IMR-90 (cell line): ENCODE data around the gene PLD6. TPM values are rescaled to one million over a fixed set of nuclear protein-coding genes. Genes with fewer than 3 reads are reported as not detected.

Experiments
- ATAC-seq: fragments of 200-7000 bp; cut with Tn5 transposase; 2 replicates; pipeline ENCODE4 v1.9.1; 2020; ENCODE audit warnings: low read depth, mild to moderate bottlenecking, moderate library complexity
- BruUV-seq: library from RNA; stranded (reverse); fragments of 400-500 nt; replicated peaks from 2 replicates; lab custom pipeline; 2021; lab: Mats Ljungman, UMichigan
- CTCF ChIA-PET: fragments of 300-600 bp; formaldehyde crosslinking; extraction: SDS; loops from one replicate; lab custom pipeline; 2021; ENCODE audit warnings: antibody characterized with exemption; lab: Yijun Ruan, JAX
- POLR2A ChIA-PET: fragments of 300-600 bp; sonication (Branson Sonifier 250); formaldehyde crosslinking; loops from one replicate; lab custom pipeline; 2022; ENCODE audit warnings: antibody characterized with exemption; ENCODE audit not compliant: unreplicated experiment; lab: Charles Lee
- DNase-seq: peaks from one replicate; pipeline ENCODE4 v3.0.0; 2013
- H2AFZ ChIP-seq: replicated peaks from 2 replicates; pipeline ENCODE3; 2013; ENCODE audit warnings: low read length, mild to moderate bottlenecking; ENCODE audit not compliant: poor library complexity
- H2AK5ac ChIP-seq: 2 replicates; pipeline ENCODE4 v1.6.1; 2013; ENCODE audit warnings: low read depth, low read length, inconsistent platforms
- H2AK9ac ChIP-seq: replicated peaks from 2 replicates; pipeline ENCODE3; 2013; ENCODE audit warnings: mild to moderate bottlenecking, low read depth, low read length, moderate library complexity; ENCODE audit not compliant: poor library complexity
- H2BK120ac ChIP-seq: 2 replicates; pipeline ENCODE4 v1.6.1; 2013; ENCODE audit warnings: low read depth, low read length, inconsistent platforms
- H2BK15ac ChIP-seq: 3 replicates; pipeline ENCODE4 v1.6.1; 2013; ENCODE audit warnings: low read depth, low read length, inconsistent platforms
- H2BK20ac ChIP-seq: 2 replicates; pipeline ENCODE4 v1.6.1; 2013; ENCODE audit warnings: low read depth, mild to moderate bottlenecking, inconsistent platforms, low read length, moderate library complexity
- H2BK5ac ChIP-seq: 2 replicates; pipeline ENCODE4 v1.6.1; 2013; ENCODE audit warnings: mild to moderate bottlenecking, low read depth, low read length, inconsistent platforms; ENCODE audit not compliant: poor library complexity, severe bottlenecking
- H3K14ac ChIP-seq: replicated peaks from 2 replicates; pipeline ENCODE4 v1.6.1; 2013; ENCODE audit warnings: low read depth, low read length, inconsistent platforms
- H3K18ac ChIP-seq: 2 replicates; pipeline ENCODE4 v1.6.1; 2013; ENCODE audit warnings: low read depth, low read length, control low read depth
- H3K23ac ChIP-seq: 2 replicates; pipeline ENCODE4 v1.6.1; 2013; ENCODE audit warnings: low read depth, low read length, inconsistent platforms
- H3K27ac ChIP-seq: 2 replicates; pipeline ENCODE4 v1.5.1; 2013; ENCODE audit warnings: mild to moderate bottlenecking, control low read depth, low read length; ENCODE audit not compliant: insufficient read depth
- H3K27me3 ChIP-seq: 2 replicates; pipeline ENCODE4 v1.6.1; 2013; ENCODE audit warnings: low read length; ENCODE audit not compliant: control insufficient read depth, insufficient read depth
- H3K36me3 ChIP-seq: 2 replicates; pipeline ENCODE4 v1.6.1; 2013; ENCODE audit warnings: low read length, mixed read lengths; ENCODE audit not compliant: control insufficient read depth, insufficient read depth
- H3K4ac ChIP-seq: 2 replicates; pipeline ENCODE4 v1.6.1; 2013; ENCODE audit warnings: low read depth, low read length, inconsistent platforms
- H3K4me1 ChIP-seq: 2 replicates; pipeline ENCODE4 v1.6.1; 2013; ENCODE audit warnings: low read length, mixed read lengths; ENCODE audit not compliant: control insufficient read depth, insufficient read depth
- H3K4me2 ChIP-seq: 2 replicates; pipeline ENCODE4 v1.6.1; 2013; ENCODE audit warnings: low read depth, mild to moderate bottlenecking, control low read depth, low read length, moderate library complexity
- H3K4me3 ChIP-seq: 2 replicates; pipeline ENCODE4 v1.5.1; 2013; ENCODE audit warnings: low read depth, mild to moderate bottlenecking, control low read depth, low read length, moderate library complexity; ENCODE audit not compliant: insufficient read depth
- H3K56ac ChIP-seq: 2 replicates; pipeline ENCODE4 v1.6.1; 2013; ENCODE audit warnings: low read length, inconsistent platforms; ENCODE audit not compliant: insufficient read depth; ENCODE audit errors: extremely low read depth
- H3K79me1 ChIP-seq, 2 experiments: 2 replicates each; pipeline ENCODE4 v1.6.1; 2013; ENCODE audit warnings: low read length in 2 of 2, inconsistent platforms in 1 of 2, low read depth in 1 of 2
- H3K9ac ChIP-seq: 2 replicates; pipeline ENCODE4 v1.6.1; 2013; ENCODE audit warnings: low read depth, low read length, control low read depth
- H3K9me1 ChIP-seq: 2 replicates; pipeline ENCODE4 v1.6.1; 2013; ENCODE audit warnings: low read length, inconsistent platforms; ENCODE audit not compliant: insufficient read depth
- H3K9me3 ChIP-seq: 2 replicates; pipeline ENCODE4 v1.6.1; 2013; ENCODE audit warnings: low read length; ENCODE audit not compliant: control insufficient read depth, insufficient read depth
- H4K20me1 ChIP-seq: 2 replicates; pipeline ENCODE4 v1.6.1; 2013; ENCODE audit warnings: low read length, inconsistent platforms; ENCODE audit not compliant: insufficient read depth
- H4K5ac ChIP-seq: 2 replicates; pipeline ENCODE4 v1.6.1; 2013; ENCODE audit warnings: mild to moderate bottlenecking, low read depth, low read length, control low read depth
- H4K8ac ChIP-seq, 2 experiments: 2 replicates each; pipeline ENCODE4 v1.6.1; 2013; ENCODE audit warnings: low read depth in 2 of 2, low read length in 2 of 2, control low read depth in 1 of 2, inconsistent platforms in 1 of 2
- H4K91ac ChIP-seq: 2 replicates; pipeline ENCODE4 v1.6.1; 2013; ENCODE audit warnings: low read depth, low read length, inconsistent platforms; ENCODE audit not compliant: insufficient read depth
- CEBPB ChIP-seq: IDR thresholded peaks from 2 replicates; pipeline ENCODE4 v1.6.1; 2012; ENCODE audit warnings: low read depth, low read length, improper control_type of control experiment
- RAD21 ChIP-seq: IDR thresholded peaks from 2 replicates; pipeline ENCODE4 v1.6.1; 2012; ENCODE audit warnings: low read length, improper control_type of control experiment
- WGBS, 2 experiments: methylation state at CpG; one replicate each; pipeline versions ENCODE4 v1.1.5 to v1.1.7; 2013; ENCODE audit warnings: missing lambda C conversion rate in 2 of 2; ENCODE audit not compliant: insufficient read length in 1 of 2; ENCODE audit errors: extremely low coverage in 2 of 2; 5-methylcytosine and 5-hydroxymethylcytosine counted together
- dilution Hi-C: fragments of 300-500 bp; cut with HindIII; formaldehyde crosslinking; loops from one replicate; pipeline ENCODE4 v1.14.3; 2018; ENCODE audit warnings: low sequenced_read_pairs; ENCODE audit not compliant: unreplicated experiment
- in situ Hi-C: fragments of 300-500 bp; cut with MboI; formaldehyde crosslinking; loops from 3 replicates; pipeline ENCODE4 v1.14.3; 2019; ENCODE audit warnings: low sequenced_read_pairs, inconsistent platforms, mixed read lengths
- intact Hi-C: fragments of 100-400 bp; cut with micrococcal nuclease; formaldehyde crosslinking; loops from 2 replicates; pipeline ENCODE4 v1.10.0; 2022
- polyA plus RNA-seq, 3 experiments: library from polyadenylated mRNA; depleted of rRNA; stranded (reverse); fragments of >200 nt; gene quantifications; 2 replicates each; pipeline ENCODE4 v1.2.3, GENCODE V29; 2012; ENCODE audit warnings: low replicate concordance in 1 of 3
- total RNA-seq: library from RNA; depleted of rRNA; stranded (reverse); fragments of >200 nt; gene quantifications from 2 replicates; pipeline ENCODE4 v1.2.3, GENCODE V29; 2012
- TF ChIP-seq, protein P1 (sequence below): conservative IDR thresholded peaks from 2 replicates; pipeline ENCODE4 v1.5.1; 2012; ENCODE audit warnings: mild to moderate bottlenecking, low read depth, low read length, improper control_type of control experiment

The PLD6 gene
- total and polyA plus RNA-seq, 2 of the 4 experiments (the other 2 are of a cell fraction) = 1.1 to 1.5 TPM

DNA sequence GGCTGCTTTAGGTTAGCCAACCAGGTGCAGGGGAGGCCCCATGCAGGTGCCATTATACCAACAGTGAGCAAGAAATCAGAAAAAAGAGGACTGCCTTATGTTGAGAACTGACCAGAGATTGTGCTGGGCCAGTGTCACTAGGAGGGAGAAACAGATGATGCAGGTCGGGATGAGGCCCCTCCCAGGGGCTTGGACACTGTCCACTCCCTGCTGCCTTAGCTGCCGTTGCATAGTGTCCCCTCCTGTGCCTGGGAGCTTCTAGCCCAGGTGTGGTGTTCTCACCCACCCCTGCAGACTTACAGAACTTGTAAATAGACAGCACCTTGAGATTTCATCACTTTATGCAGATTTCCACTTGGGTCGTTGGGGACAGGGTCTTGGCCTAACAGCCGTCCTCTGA is 36.7 kb downstream of the PLD6 start:
- H2BK15ac ChIP-seq = no peak overlapping the region
- H3K4ac ChIP-seq = no peak overlapping the region
- ChIA-PET CTCF (no interaction called here), POLR2A (no interaction called here)
- in situ Hi-C loops = no loop called here
- no peak overlapping the region for H3K9ac ChIP-seq
- H4K91ac ChIP-seq = no peak overlapping the region
- H3K4me1 ChIP-seq = no peaks in the 10 kb centered on the region
- H3K14ac ChIP-seq = no peak overlapping the region
- no peak overlapping the region for H2AK5ac ChIP-seq
- dilution Hi-C loops = no loop called here
- H3K27me3 ChIP-seq = no peaks in the 10 kb centered on the region
- H3K23ac ChIP-seq = no peak overlapping the region
- H4K20me1 ChIP-seq = peaks cover 9% of the 10 kb centered on the region; the same call in 1 of the 2 replicates
- peaks cover 12 to 48% of the 10 kb centered on the region in 2 experiments for H3K79me1 ChIP-seq
- no peak for ATAC-seq
- H3K4me3 ChIP-seq = no peak overlapping the region
- H2AK9ac ChIP-seq = no peak overlapping the region
- H2AFZ ChIP-seq = no peak overlapping the region
- no peak overlapping the region for H4K8ac ChIP-seq
- no peak overlapping the region for H3K56ac ChIP-seq
- H3K9me3 ChIP-seq = no peaks in the 10 kb centered on the region
- H4K5ac ChIP-seq = no peak overlapping the region
- H2BK20ac ChIP-seq = no peak overlapping the region
- no peak overlapping the region for H3K27ac ChIP-seq
- no peak overlapping the region for H3K4me2 ChIP-seq
- no TSS peak for BruUV-seq
- TF ChIP-seq, protein P1, sequence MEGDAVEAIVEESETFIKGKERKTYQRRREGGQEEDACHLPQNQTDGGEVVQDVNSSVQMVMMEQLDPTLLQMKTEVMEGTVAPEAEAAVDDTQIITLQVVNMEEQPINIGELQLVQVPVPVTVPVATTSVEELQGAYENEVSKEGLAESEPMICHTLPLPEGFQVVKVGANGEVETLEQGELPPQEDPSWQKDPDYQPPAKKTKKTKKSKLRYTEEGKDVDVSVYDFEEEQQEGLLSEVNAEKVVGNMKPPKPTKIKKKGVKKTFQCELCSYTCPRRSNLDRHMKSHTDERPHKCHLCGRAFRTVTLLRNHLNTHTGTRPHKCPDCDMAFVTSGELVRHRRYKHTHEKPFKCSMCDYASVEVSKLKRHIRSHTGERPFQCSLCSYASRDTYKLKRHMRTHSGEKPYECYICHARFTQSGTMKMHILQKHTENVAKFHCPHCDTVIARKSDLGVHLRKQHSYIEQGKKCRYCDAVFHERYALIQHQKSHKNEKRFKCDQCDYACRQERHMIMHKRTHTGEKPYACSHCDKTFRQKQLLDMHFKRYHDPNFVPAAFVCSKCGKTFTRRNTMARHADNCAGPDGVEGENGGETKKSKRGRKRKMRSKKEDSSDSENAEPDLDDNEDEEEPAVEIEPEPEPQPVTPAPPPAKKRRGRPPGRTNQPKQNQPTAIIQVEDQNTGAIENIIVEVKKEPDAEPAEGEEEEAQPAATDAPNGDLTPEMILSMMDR = no peak
- no peak for TF ChIP-seq RAD21
- no peak for TF ChIP-seq CEBPB
- peaks cover 4% of the 10 kb centered on the region; the same call in 1 of the 2 replicates for H3K9me1 ChIP-seq
- H2BK120ac ChIP-seq = no peak overlapping the region
- no peak for DNase-seq
- intact Hi-C loops = no loop called here
- no peak overlapping the region for H2BK5ac ChIP-seq
- H3K18ac ChIP-seq = no peak overlapping the region
- peaks cover 77% of the 10 kb centered on the region for H3K36me3 ChIP-seq
- 92% methylated on average over 2 of the region's 4 CpGs; no CpG with 5 or more reads in 1 of the 2 experiments for WGBS, 2 experiments
